ENCODE results near the gene CEP76.

DNA sequence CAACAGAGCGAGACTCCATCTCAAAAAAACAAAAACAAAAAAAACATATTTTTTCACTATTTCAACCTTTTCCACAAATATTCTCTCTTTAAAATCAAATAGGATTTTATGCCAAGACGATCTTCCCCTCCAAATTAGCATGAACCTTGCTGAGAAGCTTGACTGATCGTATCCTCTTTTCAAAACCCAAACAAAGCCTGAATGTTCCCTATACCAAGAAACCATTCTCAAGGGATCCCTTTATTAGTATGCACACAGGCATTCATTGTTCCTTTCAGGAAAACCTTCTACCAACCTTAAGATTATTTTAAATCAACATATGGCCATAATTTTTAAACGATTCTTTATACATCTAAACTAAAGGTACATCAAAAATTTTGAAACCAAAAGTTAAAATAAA, 50.9 kb downstream of the CEP76 start:
- no peak for TF ChIP-seq CTCF (IDR thresholded peaks at IDR 0.05)
- no peak for TF ChIP-seq POLR2A (IDR thresholded peaks at IDR 0.05)
